Measurements from ENCODE around the gene GOLIM4. TPM values are rescaled to one million over a fixed set of nuclear protein-coding genes. Genes with fewer than 3 reads are reported as not detected.

The GOLIM4 gene
- total and polyA plus RNA-seq, 4 donors, result 17.9 to 47.9 (median 32.7) TPM

- TF ChIP-seq CTCF (IDR thresholded peaks at IDR 0.05; ENCODE audit: low read depth, low read length, missing input control) (no peak), FOXA2 (IDR thresholded peaks at IDR 0.05) (no peak)
Observed at GRCh38 chr3:168085491-168086119, 10.1 kb downstream of the GOLIM4 start (continued).

GRCh38 chr3:168083906-168084305, 11.8 kb downstream of the GOLIM4 start:
- H3K9me3 ChIP-seq (ENCODE audit: control insufficient read depth in 4 of 4, low read length in 3 of 4), result no peaks in the 10 kb centered on the region
- no peak overlapping the region for H3K27ac ChIP-seq (ENCODE audit: low read depth in 1 of 2, low read length in 2 of 2)
- TF ChIP-seq CTCF (IDR thresholded peaks at IDR 0.05; ENCODE audit: low read depth, low read length, missing input control), result no peak
- no peak for TF ChIP-seq NR2F2 (IDR thresholded peaks at IDR 0.05)
- no peak for TF ChIP-seq GABPA (IDR thresholded peaks at IDR 0.05 in 1 of 2, conservative IDR thresholded peaks at IDR 0.05 in 1 of 2)
- TF ChIP-seq ATF3 (IDR thresholded peaks at IDR 0.05), result no peak
- TF ChIP-seq RAD21 (IDR thresholded peaks at IDR 0.05), result no peak
- TF ChIP-seq YY1 (IDR thresholded peaks at IDR 0.05), result no peak
- no peak for TF ChIP-seq EGR1 (IDR thresholded peaks at IDR 0.05; ENCODE audit: low read depth in 2 of 2)
- no peak for TF ChIP-seq TAF1 (conservative IDR thresholded peaks at IDR 0.05)
- no peak for TF ChIP-seq SP1 (IDR thresholded peaks at IDR 0.05)
- TF ChIP-seq MAX (IDR thresholded peaks at IDR 0.05), result no peak
- no peak for TF ChIP-seq HNF4G (IDR thresholded peaks at IDR 0.05)
- TF ChIP-seq JUND (IDR thresholded peaks at IDR 0.05), result no peak
- TF ChIP-seq REST (IDR thresholded peaks at IDR 0.05), result no peak
- TF ChIP-seq FOXA1 (IDR thresholded peaks at IDR 0.05), result no peak
- H3K4me1 ChIP-seq (ENCODE audit: control insufficient read depth in 4 of 4, insufficient read depth in 4 of 4, low read length in 3 of 4), result peaks cover 5 to 21% (median 14%) of the 10 kb centered on the region in 4 donors
- no peak overlapping the region for H3K4me3 ChIP-seq (ENCODE audit: low read depth in 1 of 3, low read length in 3 of 3)
- 67% methylated on average over 1 of the region's 1 CpG for WGBS
- H3K9ac ChIP-seq (ENCODE audit: low read depth in 1 of 2, low read length in 2 of 2), result no peak overlapping the region
- no peak for DNase-seq (ENCODE audit: low spot score)
- H3K27me3 ChIP-seq (ENCODE audit: control insufficient read depth in 4 of 4, insufficient read depth in 4 of 4, low read length in 3 of 4), result no peaks in the 10 kb centered on the region
- no peaks in the 10 kb centered on the region for H3K36me3 ChIP-seq (ENCODE audit: control insufficient read depth in 4 of 4, insufficient read depth in 3 of 4, low read depth in 1 of 4, low read length in 3 of 4)

Data from liver (tissue), 9 donors.